Loucy (cell line): ENCODE results near the gene G6PD.

Source experiments
- CTCF ChIP-seq: fragments of 200-600 bp; sonication (generic); conservative IDR thresholded peaks from 2 replicates; pipeline ENCODE4 v1.5.1; 2014; ENCODE audit warnings: mild to moderate bottlenecking, antibody characterized with exemption, low read length
- EZH2phosphoT487 ChIP-seq: fragments of 200-600 bp; IDR thresholded peaks from 2 replicates; pipeline ENCODE4 v1.6.1; 2018; ENCODE audit warnings: antibody characterized with exemption, mild to moderate bottlenecking, moderate library complexity, borderline replicate concordance

- no peak for TF ChIP-seq CTCF
- no peak for TF ChIP-seq EZH2phosphoT487
Observed at GRCh38 chrX:154511761-154512160, 34.9 kb downstream of the G6PD start.
